OCI-LY3 (cell line): ENCODE data around the gene BTD.

Experiments used
- CTCF ChIP-seq: fragments of 200-600, 300-600 bp; sonication (generic); IDR thresholded peaks from 2 replicates; pipeline ENCODE4 v1.5.1; 2014; ENCODE audit warnings: antibody characterized with exemption, low read length, low read depth
- EZH2phosphoT487 ChIP-seq: fragments of 200-600 bp; shearing (Covaris generic); IDR thresholded peaks from 2 replicates; pipeline ENCODE4 v1.6.1; 2018; ENCODE audit warnings: antibody characterized with exemption, mixed run types, low read depth

GRCh38 chr3:15638193-15638890, 36.8 kb downstream of the BTD start:
- no peak for TF ChIP-seq CTCF
- TF ChIP-seq EZH2phosphoT487: no peak
